ENCODE results near the gene SLC37A1. TPM values are rescaled to one million over a fixed set of nuclear protein-coding genes. Genes with fewer than 3 reads are reported as not detected.

Gene SLC37A1
- total RNA-seq, 1 experiment from 2014 or later: 38.3 TPM

DNA sequence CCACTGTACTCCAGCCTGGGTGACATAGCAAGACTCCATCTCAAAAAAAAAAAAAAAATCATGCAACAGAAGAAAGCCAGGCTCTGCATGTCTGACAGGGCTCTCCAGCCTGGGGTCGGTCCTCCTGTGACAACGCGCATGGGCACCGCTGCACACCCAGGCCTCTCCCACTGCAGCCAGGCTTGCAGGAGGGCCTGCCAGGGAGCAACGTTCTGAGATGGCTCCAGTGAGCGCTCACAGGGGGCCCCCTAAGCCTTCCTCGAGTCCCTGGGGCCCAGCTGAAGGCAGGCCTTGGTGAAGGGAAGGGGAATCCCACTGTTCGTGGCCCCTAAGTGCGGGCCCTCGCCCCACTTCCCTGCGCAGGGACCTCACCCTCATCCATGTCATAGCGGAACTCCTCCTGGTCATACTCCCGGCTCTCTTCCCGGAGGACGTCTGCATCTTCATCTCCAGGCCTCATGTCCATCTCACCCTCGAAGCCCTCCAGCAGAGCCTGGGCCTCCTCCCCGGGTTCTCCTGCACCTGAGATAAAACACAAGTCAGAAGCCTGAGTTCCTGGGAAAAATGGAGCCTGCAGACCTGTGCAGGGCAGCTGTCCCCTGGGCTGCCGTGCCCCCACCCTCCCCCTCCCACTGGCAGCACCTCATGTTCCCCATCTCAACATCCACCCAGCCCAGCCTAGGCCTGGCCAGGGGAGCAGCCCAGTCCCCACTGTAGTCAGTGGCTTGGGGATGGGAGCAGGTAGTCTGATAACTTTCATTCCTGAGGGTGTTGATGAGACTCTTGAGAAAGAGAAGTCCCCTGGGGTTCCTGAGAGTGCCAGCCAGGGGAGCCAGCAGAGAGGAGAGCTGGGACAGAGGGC lies 37.9 kb upstream of the SLC37A1 start:
- H3K36me3 ChIP-seq (ENCODE audit: low read depth, low read length): no peaks in the 10 kb centered on the region
- no peak overlapping the region for H3K27ac ChIP-seq (ENCODE audit: low read length)
- no peaks in the 10 kb centered on the region for H3K9me2 ChIP-seq (replicated peaks; ENCODE audit: low read length)
- H3K9ac ChIP-seq (ENCODE audit: low read length): no peak overlapping the region
- intact Hi-C loops (cut with micrococcal nuclease): no loop called here
- no peaks in the 10 kb centered on the region for H3K9me3 ChIP-seq (ENCODE audit: low read length)
- no peak overlapping the region for H3K4me2 ChIP-seq (ENCODE audit: low read length)
- no TSS peak for BruUV-seq (replicated peaks)
- no peaks in the 10 kb centered on the region for H3F3A ChIP-seq (ENCODE audit: low read length, unreplicated experiment)
- CTCF ChIA-PET: interaction anchor here (0.7 kb wide), 1 partner anchor 9 kb away, joined by 9 read pairs; no protein-coding TSS in a partner anchor
- H3K27me3 ChIP-seq (ENCODE audit: low read length): no peaks in the 10 kb centered on the region
- no peak overlapping the region for H3K4me3 ChIP-seq (ENCODE audit: low read length)
- no peaks in the 10 kb centered on the region for H3K79me2 ChIP-seq (ENCODE audit: low read length)
- H4K20me1 ChIP-seq (ENCODE audit: low read length): no peaks in the 10 kb centered on the region
- no peak for ATAC-seq
- POLR2A ChIA-PET (ENCODE audit: unreplicated experiment): interaction anchor here (0.5 kb wide), 1 partner anchor 21 kb away, joined by 4 read pairs; no protein-coding TSS in a partner anchor
- peaks cover 18% of the 10 kb centered on the region for H3K4me1 ChIP-seq (ENCODE audit: insufficient read depth, low read length)
- DNase-seq: no peak
- TF ChIP-seq EZH2 (IDR thresholded peaks at IDR 0.05; ENCODE audit: low read length, unreplicated experiment) (no peak), EZH2phosphoT487 (IDR thresholded peaks at IDR 0.05; ENCODE audit: borderline replicate concordance, low read length) (no peak)
- TF ChIP-seq, protein P1, sequence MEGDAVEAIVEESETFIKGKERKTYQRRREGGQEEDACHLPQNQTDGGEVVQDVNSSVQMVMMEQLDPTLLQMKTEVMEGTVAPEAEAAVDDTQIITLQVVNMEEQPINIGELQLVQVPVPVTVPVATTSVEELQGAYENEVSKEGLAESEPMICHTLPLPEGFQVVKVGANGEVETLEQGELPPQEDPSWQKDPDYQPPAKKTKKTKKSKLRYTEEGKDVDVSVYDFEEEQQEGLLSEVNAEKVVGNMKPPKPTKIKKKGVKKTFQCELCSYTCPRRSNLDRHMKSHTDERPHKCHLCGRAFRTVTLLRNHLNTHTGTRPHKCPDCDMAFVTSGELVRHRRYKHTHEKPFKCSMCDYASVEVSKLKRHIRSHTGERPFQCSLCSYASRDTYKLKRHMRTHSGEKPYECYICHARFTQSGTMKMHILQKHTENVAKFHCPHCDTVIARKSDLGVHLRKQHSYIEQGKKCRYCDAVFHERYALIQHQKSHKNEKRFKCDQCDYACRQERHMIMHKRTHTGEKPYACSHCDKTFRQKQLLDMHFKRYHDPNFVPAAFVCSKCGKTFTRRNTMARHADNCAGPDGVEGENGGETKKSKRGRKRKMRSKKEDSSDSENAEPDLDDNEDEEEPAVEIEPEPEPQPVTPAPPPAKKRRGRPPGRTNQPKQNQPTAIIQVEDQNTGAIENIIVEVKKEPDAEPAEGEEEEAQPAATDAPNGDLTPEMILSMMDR (conservative IDR thresholded peaks at IDR 0.05; ENCODE audit: low read depth, low read length): no peak
- no peak overlapping the region for H2AFZ ChIP-seq (ENCODE audit: low read length)

DNA sequence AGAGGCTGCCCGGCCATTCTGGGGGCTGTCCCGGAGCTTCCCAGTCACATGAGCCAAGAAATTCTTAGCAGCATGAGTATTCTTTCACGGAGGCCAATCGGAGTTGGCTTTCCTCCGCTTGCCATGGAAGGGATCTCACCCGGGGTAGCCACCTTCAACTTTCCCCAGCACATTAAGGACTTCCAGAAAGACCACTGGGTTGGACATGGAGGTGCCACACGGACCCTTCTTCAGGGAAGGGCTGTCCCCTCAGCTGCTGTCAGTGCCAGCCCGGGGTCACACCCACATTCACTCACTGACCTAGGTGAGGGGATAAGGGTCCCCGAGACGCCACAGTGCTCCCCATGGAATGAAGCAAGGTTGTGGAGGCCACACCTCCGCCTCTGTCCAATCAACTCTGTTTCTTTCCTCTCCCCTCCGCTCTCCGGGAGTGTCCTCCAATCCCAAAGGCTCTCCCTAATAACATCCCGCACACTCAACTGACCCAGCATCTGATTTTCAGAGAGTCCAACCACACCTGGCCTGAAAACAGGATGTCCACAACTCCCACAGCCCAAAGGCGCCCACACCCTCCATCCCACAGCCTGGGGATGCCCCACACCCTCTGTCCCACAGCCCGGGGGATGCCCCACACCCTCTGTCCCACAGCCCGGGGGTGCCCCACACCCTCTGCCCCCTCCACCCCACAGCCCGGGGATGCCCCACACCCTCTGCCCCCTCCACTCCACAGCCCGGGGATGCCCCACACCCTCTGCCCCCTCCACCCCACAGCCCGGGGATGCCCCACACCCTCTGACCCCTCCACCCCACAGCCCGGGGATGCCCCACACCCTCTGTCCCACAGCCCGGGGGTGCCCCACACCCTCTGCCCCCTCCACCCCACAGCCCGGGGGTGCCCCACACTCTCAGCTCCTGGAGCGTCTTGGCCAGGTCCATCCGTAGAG lies 37.0 kb upstream of the SLC37A1 start:
- intact Hi-C loops (cut with micrococcal nuclease): no loop called here
- Histone ChIP-seq H3F3A (ENCODE audit: low read length, unreplicated experiment) (no peaks in the 10 kb centered on the region), H2AFZ (ENCODE audit: low read length) (no peak overlapping the region), H3K9ac (ENCODE audit: low read length) (no peak overlapping the region), H3K9me3 (ENCODE audit: low read length) (no peaks in the 10 kb centered on the region), H3K9me2 (replicated peaks; ENCODE audit: low read length) (no peaks in the 10 kb centered on the region), H3K4me3 (ENCODE audit: low read length) (no peak overlapping the region), H3K4me1 (ENCODE audit: insufficient read depth, low read length) (peaks cover 18% of the 10 kb centered on the region), H4K20me1 (ENCODE audit: low read length) (no peaks in the 10 kb centered on the region), H3K79me2 (ENCODE audit: low read length) (no peaks in the 10 kb centered on the region), H3K4me2 (ENCODE audit: low read length) (no peak overlapping the region), H3K36me3 (ENCODE audit: low read depth, low read length) (no peaks in the 10 kb centered on the region), H3K27me3 (ENCODE audit: low read length) (no peaks in the 10 kb centered on the region), H3K27ac (ENCODE audit: low read length) (no peak overlapping the region)
- no peak for ATAC-seq
- BruUV-seq (replicated peaks): no TSS peak
- TF ChIP-seq EZH2 (IDR thresholded peaks at IDR 0.05; ENCODE audit: low read length, unreplicated experiment) (no peak), EZH2phosphoT487 (IDR thresholded peaks at IDR 0.05; ENCODE audit: borderline replicate concordance, low read length) (no peak)
- TF ChIP-seq, protein P1 (conservative IDR thresholded peaks at IDR 0.05; ENCODE audit: low read depth, low read length): no peak
- ChIA-PET CTCF (no interaction called here), POLR2A (ENCODE audit: unreplicated experiment) (no interaction called here)
- DNase-seq: no peak
